ENCODE data around the gene WIPF3.

- no peak for TF ChIP-seq CTCF (conservative IDR thresholded peaks at IDR 0.05)
- TF ChIP-seq EZH2 (IDR thresholded peaks at IDR 0.05; ENCODE audit: low read depth) = no peak
Observed at GRCh38 chr7:29937132-29937531, 130.8 kb downstream of the WIPF3 start.
